Activated T-helper 17 cell treated with anti-CD3 and anti-CD28 coated beads, Interleukin-2, amount 50 U/mL, for 72 hours (primary cell): ENCODE results near the gene RLF. TPM values are rescaled to one million over a fixed set of nuclear protein-coding genes. Genes with fewer than 3 reads are reported as not detected.
A peak's percentile ranks its signal among the peaks of the same experiment; 100 is the strongest.
"Not testable (repeated sequence)": the region's sequence is repeated elsewhere in the genome, so short reads cannot be mapped to it uniquely, and the experiment has no call there.

ENCODE experiments used
- ATAC-seq: fragments of 150-1000 bp; cut with Tn5 transposase; replicated peaks from 2 replicates; pipeline ENCODE4 v1.10.0; 2021; ENCODE audit warnings: mild to moderate bottlenecking, moderate library complexity
- H3K27ac Mint-ChIP-seq: one replicate; pipeline ENCODE4 v1.8.0; 2022; ENCODE audit warnings: mixed read lengths
- H3K27me3 Mint-ChIP-seq: one replicate; pipeline ENCODE4 v1.8.0; 2022; ENCODE audit warnings: mixed read lengths
- H3K36me3 Mint-ChIP-seq: one replicate; pipeline ENCODE4 v1.8.0; 2022; ENCODE audit warnings: low read depth, mild to moderate bottlenecking, mixed read lengths
- H3K4me1 Mint-ChIP-seq: one replicate; pipeline ENCODE4 v1.8.0; 2022; ENCODE audit warnings: mixed read lengths
- H3K4me3 Mint-ChIP-seq: one replicate; pipeline ENCODE4 v1.8.0; 2022; ENCODE audit warnings: mild to moderate bottlenecking, mixed read lengths
- H3K9me3 Mint-ChIP-seq: one replicate; pipeline ENCODE4 v1.8.0; 2022; ENCODE audit warnings: mixed read lengths
- total RNA-seq, 2 donors: library from RNA; stranded (reverse); gene quantifications; one replicate each; pipeline ENCODE4 v1.2.3, GENCODE V29; 2022

RLF gene
- total RNA-seq, 2 donors from 2014 or later = 16.5 to 50.9 TPM

DNA sequence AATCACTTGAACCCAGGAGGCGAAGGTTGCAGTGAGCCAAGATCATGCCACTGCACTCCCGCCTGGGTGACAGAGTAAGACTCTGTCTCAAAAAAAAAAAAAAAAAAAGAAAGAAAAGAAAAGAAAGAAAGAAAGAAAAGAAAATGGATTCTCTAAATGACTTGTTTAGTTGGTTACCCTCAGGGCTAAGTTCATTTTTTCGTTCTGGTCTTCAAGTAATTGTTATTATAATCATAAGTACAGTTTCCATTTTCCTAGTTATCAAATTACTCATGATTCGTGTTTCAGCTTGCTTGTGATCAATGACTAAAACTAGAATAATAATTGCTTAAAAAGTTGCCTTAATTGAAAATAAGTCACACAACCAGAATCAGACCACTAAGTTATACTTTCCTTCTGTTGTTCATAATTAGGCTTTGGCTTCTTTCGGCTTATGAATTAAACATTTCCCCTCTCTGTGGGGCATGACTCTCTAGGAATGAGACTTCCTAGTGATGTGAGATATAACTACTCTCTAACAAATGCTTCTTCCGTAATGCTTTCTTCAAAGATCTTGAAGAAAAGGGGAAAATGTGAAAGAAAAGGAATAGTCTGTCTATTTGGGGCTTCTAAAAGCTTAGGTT lies 9.6 kb upstream of the RLF start:
- H3K27me3 Mint-ChIP-seq = peaks cover 15% of the 10 kb centered on the region
- no peak overlapping the region for H3K27ac Mint-ChIP-seq
- no peak overlapping the region for H3K4me3 Mint-ChIP-seq
- no peaks in the 10 kb centered on the region for H3K36me3 Mint-ChIP-seq
- peaks cover 9% of the 10 kb centered on the region for H3K4me1 Mint-ChIP-seq
- H3K9me3 Mint-ChIP-seq = no peaks in the 10 kb centered on the region
- peak; percentile 74 for ATAC-seq

DNA sequence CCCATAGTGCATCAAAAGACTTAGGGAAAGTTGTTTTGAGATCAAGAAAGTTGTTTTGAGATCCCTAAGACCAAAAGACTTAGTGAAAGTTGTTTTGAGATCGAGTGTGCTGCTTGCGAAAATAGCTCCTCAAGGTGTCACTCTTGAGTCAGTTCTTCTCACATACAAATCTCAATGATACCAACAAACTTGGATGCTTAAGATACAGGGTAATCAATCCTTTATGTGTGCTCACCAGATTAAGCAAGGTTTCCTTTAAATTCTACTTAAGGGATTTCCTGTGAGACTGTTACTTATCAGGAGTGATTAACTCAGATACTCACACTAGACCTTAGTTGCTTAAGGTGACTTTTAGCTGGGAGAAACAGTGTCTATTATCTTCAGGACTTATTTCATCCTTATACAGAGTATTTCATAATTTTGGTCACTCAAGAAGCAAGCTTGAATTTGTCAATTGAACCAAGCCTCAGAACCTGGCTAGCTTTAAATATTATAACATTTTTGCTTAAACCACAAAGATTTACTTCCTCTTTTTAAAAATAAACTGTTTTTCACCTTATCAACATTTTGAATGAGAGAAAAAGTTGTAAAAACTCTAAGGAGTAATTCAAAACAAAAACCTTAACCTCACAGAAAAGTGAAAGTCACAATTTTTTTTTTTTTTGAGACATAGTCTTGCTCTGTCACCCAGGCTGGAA lies 8.0 kb upstream of the RLF start:
- ATAC-seq = peak; percentile 65
- H3K4me1 Mint-ChIP-seq = peaks cover 4% of the 10 kb centered on the region
- peaks cover 3% of the 10 kb centered on the region for H3K27me3 Mint-ChIP-seq
- H3K4me3 Mint-ChIP-seq = peak overlapping the region; percentile 5
- H3K9me3 Mint-ChIP-seq = no peaks in the 10 kb centered on the region
- H3K27ac Mint-ChIP-seq = no peak overlapping the region
- H3K36me3 Mint-ChIP-seq = no peaks in the 10 kb centered on the region

DNA sequence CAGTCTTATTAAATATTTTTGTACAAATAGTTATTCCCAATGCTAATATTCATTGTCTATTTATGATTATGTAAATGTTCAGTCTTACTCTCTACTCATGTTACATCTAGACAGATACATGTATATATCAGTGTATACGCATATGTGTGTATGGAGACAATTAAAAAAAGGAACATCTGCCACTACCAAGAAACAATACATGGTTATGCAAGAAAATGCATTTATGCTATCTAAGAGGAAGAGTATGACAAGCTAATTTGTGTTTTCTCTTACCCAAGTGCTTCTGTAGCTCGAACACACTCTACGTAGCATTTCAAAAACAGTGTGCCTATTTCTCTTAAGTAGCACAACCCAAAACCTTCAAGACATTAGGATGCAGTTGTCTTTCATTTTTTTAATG lies 6.1 kb upstream of the RLF start:
- no peaks in the 10 kb centered on the region for H3K9me3 Mint-ChIP-seq

DNA sequence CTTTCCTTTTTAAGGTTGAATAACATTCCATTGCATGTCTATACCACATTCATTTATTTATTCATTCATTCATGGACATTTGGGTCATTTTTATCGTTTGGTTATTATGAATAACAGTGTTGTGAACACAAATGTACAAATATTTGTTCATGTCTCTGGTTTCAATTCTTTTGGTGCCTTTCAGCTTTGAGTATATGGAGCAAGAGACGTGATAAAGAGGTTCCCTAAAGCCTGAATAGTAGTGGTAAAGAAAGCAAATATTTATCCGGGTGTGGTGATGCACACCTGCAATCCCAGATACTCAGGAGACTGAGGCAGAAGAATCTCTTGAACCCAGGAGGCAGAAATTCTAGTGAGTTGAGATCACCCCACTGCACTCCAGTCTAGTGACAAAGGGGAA lies 5.3 kb upstream of the RLF start:
- Mint-ChIP-seq H3K27ac (no peak overlapping the region), H3K9me3 (no peaks in the 10 kb centered on the region), H3K4me1 (peaks cover 7% of the 10 kb centered on the region), H3K4me3 (no peak overlapping the region), H3K36me3 (no peaks in the 10 kb centered on the region), H3K27me3 (no peaks in the 10 kb centered on the region)
- ATAC-seq = no peak

More for the DNA sequence above, 6.1 kb upstream of the RLF start:
- no peak overlapping the region for H3K4me3 Mint-ChIP-seq
- H3K4me1 Mint-ChIP-seq = peaks cover 4% of the 10 kb centered on the region
- no peak for ATAC-seq
- H3K27ac Mint-ChIP-seq = no peak overlapping the region
- H3K36me3 Mint-ChIP-seq = no peaks in the 10 kb centered on the region
- no peaks in the 10 kb centered on the region for H3K27me3 Mint-ChIP-seq

DNA sequence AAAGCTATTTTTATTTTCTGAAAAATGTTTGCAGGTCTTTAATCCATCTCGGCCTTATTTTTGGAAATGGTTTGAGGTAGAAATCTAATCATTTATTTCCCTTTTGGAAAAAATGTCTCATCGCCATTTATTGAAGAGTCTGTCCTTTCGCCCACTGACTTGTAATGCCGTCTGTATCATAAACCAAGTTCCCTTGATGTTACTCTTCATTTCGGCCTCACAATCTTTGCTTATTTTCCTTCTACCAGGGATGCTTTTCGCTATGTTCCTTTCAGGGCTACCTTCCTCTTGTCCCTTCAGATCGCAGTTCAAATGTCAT lies 422 bp upstream of the RLF start:
- Mint-ChIP-seq H3K9me3 (no peaks in the 10 kb centered on the region), H3K27me3 (no peaks in the 10 kb centered on the region), H3K27ac (no peak overlapping the region), H3K36me3 (no peaks in the 10 kb centered on the region), H3K4me3 (no peak overlapping the region), H3K4me1 (peaks cover 11% of the 10 kb centered on the region)
- no peak for ATAC-seq

DNA sequence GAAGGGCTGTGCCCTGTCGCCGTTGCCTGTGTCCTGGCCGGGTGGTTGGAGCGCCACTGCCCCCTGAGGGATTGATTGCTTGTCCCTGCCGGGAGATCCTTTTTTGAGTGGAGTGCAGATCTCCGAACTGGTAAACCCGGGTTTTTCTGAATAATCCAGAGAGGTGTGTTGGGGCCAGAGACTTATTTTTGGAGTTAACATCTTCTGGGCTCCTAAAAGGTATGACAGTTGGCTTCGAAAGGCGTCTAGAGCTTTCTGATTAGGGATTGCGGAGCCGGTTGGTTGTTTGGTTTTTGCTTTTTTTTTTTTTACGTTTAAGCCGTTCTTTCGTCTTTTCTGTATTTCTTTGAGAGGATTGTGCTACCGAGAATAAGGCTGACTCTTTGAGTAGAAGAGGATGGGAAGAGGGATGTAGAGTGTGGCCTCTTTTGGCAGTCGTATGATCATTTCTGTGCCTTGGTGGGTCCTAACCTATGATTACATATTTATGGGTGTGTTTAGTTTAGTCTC lies 756 bp downstream of the RLF start:
- peak; percentile 13 for ATAC-seq
- peaks cover 14% of the 10 kb centered on the region for H3K4me1 Mint-ChIP-seq
- H3K27ac Mint-ChIP-seq = no peak overlapping the region
- H3K36me3 Mint-ChIP-seq = peaks cover under 1% of the 10 kb centered on the region
- no peaks in the 10 kb centered on the region for H3K9me3 Mint-ChIP-seq
- H3K4me3 Mint-ChIP-seq = no peak overlapping the region
- no peaks in the 10 kb centered on the region for H3K27me3 Mint-ChIP-seq

DNA sequence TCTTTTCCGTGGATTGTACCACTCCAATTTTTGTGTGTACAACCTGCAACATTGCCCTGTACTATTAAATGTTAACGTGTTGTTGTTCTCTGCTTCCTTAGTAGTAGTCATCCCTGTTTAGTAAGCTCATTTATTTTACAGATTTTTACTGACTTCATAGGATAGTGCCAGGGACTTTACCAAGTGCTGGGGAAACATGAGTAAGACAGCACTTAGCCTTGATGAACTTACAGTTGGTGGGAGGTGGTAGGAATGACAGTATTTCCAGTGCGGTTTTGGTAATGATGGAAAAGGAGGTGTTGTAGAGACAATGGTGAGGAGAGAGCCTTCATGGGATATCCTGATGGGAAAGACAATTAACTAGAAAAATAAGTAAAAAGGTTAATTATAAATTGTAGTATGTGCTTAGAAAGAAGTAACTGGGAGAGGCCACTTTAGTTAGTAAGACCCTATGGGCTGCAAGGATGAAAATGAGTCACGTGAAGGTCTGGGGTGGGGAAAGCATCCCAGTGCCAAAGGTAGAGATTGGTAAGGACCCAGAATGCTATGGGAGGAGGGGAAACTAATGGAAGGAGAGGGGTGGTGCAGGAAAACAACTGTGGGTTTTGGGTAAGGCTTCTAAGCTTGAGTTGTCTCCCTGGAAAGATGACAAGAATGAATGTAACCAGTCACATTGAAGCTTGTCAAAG lies 1.7 kb downstream of the RLF start:
- Mint-ChIP-seq H3K36me3 (peaks cover 10% of the 10 kb centered on the region), H3K27ac (no peak overlapping the region), H3K9me3 (no peaks in the 10 kb centered on the region), H3K4me1 (peaks cover 21% of the 10 kb centered on the region), H3K4me3 (no peak overlapping the region), H3K27me3 (no peaks in the 10 kb centered on the region)
- ATAC-seq = peak; percentile 76

DNA sequence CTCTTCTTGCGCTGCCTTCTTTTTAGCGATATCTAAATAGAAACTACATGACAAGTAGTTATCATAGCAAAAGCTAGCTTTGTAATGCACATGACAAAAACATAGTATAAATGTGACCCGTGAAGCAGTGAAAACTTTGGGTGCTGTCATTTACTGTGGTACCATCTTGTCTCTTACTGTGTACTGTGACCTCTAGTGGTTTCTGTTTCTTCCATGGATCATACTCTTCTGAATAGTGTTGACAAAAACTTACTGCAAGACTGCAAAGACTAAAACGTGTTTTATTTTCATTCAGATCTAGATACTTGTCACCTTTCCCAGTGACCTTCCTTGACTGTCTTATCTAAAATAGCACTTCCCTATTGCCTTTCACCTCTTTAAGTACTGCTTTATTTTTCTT lies 6.1 kb downstream of the RLF start:
- no peaks in the 10 kb centered on the region for H3K9me3 Mint-ChIP-seq
- H3K4me3 Mint-ChIP-seq = no peak overlapping the region
- H3K27ac Mint-ChIP-seq = no peak overlapping the region
- H3K4me1 Mint-ChIP-seq = peaks cover 16% of the 10 kb centered on the region
- peaks cover 16% of the 10 kb centered on the region for H3K36me3 Mint-ChIP-seq
- H3K27me3 Mint-ChIP-seq = no peaks in the 10 kb centered on the region
- ATAC-seq = no peak

DNA sequence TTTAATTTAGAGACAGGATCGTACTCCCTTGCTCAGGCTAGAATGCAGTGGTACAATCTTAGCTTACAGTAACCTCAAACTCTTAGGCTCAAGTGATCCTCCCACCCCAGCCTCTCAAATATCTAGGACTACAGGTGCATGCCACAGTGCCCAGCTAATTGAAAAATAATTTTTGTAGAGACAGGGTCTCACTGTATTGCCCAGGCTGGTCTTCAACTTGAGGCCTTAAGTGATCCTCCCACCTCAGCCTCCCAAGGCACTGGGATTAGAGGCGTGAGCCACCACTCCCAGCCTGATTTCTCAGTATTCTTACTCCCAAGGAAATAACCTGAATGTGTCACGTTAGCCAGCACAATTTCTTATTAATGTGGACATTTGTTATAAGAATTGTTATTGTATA lies 9.8 kb downstream of the RLF start:
- peaks cover 19% of the 10 kb centered on the region for H3K36me3 Mint-ChIP-seq
- H3K27me3 Mint-ChIP-seq = no peaks in the 10 kb centered on the region
- peaks cover 8% of the 10 kb centered on the region for H3K4me1 Mint-ChIP-seq
- no peak for ATAC-seq
- H3K9me3 Mint-ChIP-seq = no peaks in the 10 kb centered on the region
- H3K4me3 Mint-ChIP-seq = no peak overlapping the region
- no peak overlapping the region for H3K27ac Mint-ChIP-seq

DNA sequence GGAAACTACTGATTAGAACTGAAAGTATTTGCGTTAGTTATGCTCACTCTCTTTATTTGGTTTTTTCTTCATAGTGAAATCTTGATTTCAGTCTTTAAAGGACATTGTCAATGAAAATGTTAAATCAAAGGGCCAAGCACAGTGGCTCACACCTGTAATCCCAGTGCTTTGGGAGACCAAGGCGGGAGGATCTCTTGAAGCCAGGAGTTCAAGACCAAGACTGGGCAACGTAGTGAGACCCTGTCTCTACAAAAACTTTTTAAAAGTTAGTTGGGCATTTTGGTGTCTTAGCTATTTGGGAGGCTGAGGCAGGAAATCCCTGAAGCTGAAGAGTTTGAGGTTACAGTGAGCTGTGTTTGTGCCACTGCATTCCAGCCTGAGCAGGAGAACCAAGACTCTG lies 13.6 kb downstream of the RLF start:
- Mint-ChIP-seq H3K4me1 (peaks cover 22% of the 10 kb centered on the region), H3K27me3 (no peaks in the 10 kb centered on the region), H3K36me3 (peaks cover 34% of the 10 kb centered on the region), H3K27ac (no peak overlapping the region), H3K9me3 (no peaks in the 10 kb centered on the region), H3K4me3 (no peak overlapping the region)
- ATAC-seq = no peak

DNA sequence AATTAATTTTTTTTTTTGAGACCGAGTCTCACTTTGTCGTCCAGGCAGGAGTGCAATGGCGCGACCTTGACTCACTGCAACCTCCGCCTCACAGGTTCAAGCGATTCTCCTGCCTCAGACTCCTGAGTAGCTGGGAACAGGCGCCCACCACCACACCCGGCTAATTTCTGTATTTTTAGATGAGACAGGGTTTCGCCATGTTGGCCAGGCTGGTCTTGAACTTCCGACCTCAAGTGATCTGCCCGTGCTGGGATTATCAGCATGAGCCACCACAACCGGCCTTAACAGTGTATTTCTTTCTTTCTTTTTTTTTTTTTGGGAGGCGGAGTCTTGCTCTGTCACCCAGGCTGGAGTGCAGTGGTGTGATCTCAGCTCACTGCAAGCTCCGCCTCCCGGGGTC lies 15.8 kb downstream of the RLF start:
- H3K4me3 Mint-ChIP-seq, H3K9me3 Mint-ChIP-seq, H3K27me3 Mint-ChIP-seq, ATAC-seq, H3K27ac Mint-ChIP-seq: not testable (repeated sequence)
- Mint-ChIP-seq H3K36me3 (peaks cover 45% of the 10 kb centered on the region), H3K4me1 (peaks cover 34% of the 10 kb centered on the region)

DNA sequence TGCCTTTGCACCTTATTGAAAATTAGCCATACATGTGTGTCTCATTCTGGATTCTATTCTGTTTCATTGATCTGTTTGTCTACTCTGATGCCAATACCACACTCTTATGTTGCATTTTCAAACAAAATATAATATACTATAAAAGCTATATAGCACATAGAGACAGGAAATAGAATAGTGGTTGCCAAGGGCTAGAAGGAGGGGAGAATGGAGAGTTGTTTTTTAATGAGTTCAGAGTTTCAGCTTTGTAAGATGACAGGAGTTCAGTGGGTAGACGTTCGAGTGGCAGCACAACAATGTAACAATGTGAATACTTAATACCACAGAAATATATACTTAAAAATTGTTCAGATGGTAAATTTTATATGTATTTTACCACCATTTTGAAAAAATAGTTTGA lies 17.0 kb downstream of the RLF start:
- H3K9me3 Mint-ChIP-seq = no peaks in the 10 kb centered on the region
- no peaks in the 10 kb centered on the region for H3K27me3 Mint-ChIP-seq
- no peak overlapping the region for H3K4me3 Mint-ChIP-seq
- H3K4me1 Mint-ChIP-seq = peaks cover 44% of the 10 kb centered on the region
- peaks cover 45% of the 10 kb centered on the region for H3K36me3 Mint-ChIP-seq
- no peak for ATAC-seq
- H3K27ac Mint-ChIP-seq = no peak overlapping the region

DNA sequence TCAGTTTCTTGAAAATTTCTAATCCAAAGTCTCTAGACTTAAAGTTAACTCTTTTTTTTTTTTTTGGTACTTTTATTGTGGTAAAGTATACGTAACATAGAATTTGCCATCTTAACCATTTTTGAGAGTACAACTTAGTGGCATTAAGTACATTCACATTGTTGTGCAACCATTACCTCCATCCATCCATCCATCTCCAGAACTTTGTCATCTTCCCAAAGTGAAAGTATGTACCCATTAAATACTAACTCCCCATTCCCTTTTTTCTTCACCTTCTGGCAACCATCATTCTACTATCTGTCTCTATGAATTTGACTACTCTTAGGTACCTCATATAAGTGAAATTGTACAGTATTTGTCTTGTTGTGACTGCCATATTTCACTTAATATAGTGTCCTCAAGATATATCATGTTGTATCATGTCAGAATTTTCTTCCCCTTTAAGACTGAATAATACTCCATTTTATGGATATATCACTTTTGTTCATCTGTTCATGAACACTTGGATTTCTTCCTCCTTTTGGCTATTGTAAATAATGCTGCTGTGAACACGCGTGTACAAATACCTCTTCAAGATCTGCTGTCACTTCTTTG lies 18.4 kb downstream of the RLF start:
- peaks cover 52% of the 10 kb centered on the region for H3K4me1 Mint-ChIP-seq

DNA sequence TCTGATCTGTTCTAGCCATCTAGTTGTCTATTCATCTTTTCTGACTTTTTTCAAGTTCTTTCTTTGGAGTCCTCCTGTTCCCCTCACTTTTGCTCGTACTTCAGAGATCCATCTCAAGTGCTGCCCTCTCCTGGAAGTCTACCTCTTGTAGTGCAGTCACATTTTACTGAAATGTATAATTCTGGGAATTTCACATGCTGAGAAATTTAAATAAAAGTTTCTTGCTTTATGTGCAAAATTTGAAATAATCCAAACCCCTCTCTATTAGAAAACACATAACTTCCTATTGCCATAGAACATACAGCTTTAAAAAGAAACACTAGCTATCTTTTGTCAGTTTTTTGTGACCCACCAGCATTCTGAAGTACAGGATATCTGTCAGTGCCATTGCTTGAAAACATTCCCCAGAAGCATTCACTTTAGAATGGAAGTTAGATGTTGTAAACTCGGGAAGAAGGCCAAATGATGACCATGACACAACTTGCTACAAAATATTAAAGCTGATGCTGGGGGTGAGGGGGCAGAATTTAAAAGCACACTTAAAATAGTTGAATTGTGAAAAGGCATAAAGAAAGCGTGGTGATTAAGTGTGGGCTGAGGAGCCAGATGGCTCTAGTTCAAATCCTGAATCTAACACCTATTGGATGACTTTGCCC lies 22.0 kb downstream of the RLF start:
- Mint-ChIP-seq H3K4me1 (peaks cover 57% of the 10 kb centered on the region), H3K27me3 (no peaks in the 10 kb centered on the region), H3K27ac (no peak overlapping the region), H3K36me3 (peaks cover 30% of the 10 kb centered on the region), H3K4me3 (peak overlapping the region; percentile 2), H3K9me3 (no peaks in the 10 kb centered on the region)
- no peak for ATAC-seq

More for the DNA sequence above, 18.4 kb downstream of the RLF start:
- no peaks in the 10 kb centered on the region for H3K27me3 Mint-ChIP-seq
- peaks cover 45% of the 10 kb centered on the region for H3K36me3 Mint-ChIP-seq
- no peak overlapping the region for H3K4me3 Mint-ChIP-seq
- no peak overlapping the region for H3K27ac Mint-ChIP-seq
- H3K9me3 Mint-ChIP-seq = no peaks in the 10 kb centered on the region
- ATAC-seq = no peak
